IMR-90 (cell line): ENCODE data around the gene SH3RF2.

Experiments used
- BHLHE40 ChIP-seq: fragments of 150-350 bp; IDR thresholded peaks from 2 replicates; pipeline ENCODE4 v1.6.1; 2016; ENCODE audit warnings: mild to moderate bottlenecking, low read depth, low read length
- CEBPB ChIP-seq: IDR thresholded peaks from 2 replicates; pipeline ENCODE4 v1.6.1; 2012; ENCODE audit warnings: low read depth, low read length, improper control_type of control experiment
- CHD1 ChIP-seq: IDR thresholded peaks from 2 replicates; pipeline ENCODE4 v1.6.1; 2012; ENCODE audit warnings: low read depth, low read length, improper control_type of control experiment
- CTCF ChIP-seq: conservative IDR thresholded peaks from 2 replicates; pipeline ENCODE4 v1.5.1; 2012; ENCODE audit warnings: mild to moderate bottlenecking, low read depth, low read length, improper control_type of control experiment
- ELK1 ChIP-seq: fragments of 150-350 bp; IDR thresholded peaks from 2 replicates; pipeline ENCODE4 v1.6.1; 2016; ENCODE audit warnings: low read depth, mild to moderate bottlenecking, low read length, moderate library complexity, borderline replicate concordance
- FOS ChIP-seq: fragments of 150-350 bp; IDR thresholded peaks from 2 replicates; pipeline ENCODE4 v1.6.1; 2016; ENCODE audit warnings: low read depth, low read length
- MAFK ChIP-seq: IDR thresholded peaks from 2 replicates; pipeline ENCODE4 v1.6.1; 2012; ENCODE audit warnings: low read depth, low read length, improper control_type of control experiment
- MXI1 ChIP-seq: IDR thresholded peaks from 2 replicates; pipeline ENCODE4 v1.6.1; 2012; ENCODE audit warnings: low read depth, mild to moderate bottlenecking, low read length, moderate library complexity, borderline replicate concordance
- NFE2L2 ChIP-seq: fragments of 150-350 bp; IDR thresholded peaks from 2 replicates; pipeline ENCODE4 v1.6.1; 2016; ENCODE audit warnings: low read depth, mild to moderate bottlenecking, low read length
- POLR2A ChIP-seq: IDR thresholded peaks from 2 replicates; pipeline ENCODE4 v1.6.1; 2012; ENCODE audit warnings: mild to moderate bottlenecking, low read depth, low read length
- RAD21 ChIP-seq: IDR thresholded peaks from 2 replicates; pipeline ENCODE4 v1.6.1; 2012; ENCODE audit warnings: low read length, improper control_type of control experiment
- RCOR1 ChIP-seq: IDR thresholded peaks from 2 replicates; pipeline ENCODE4 v1.6.1; 2012; ENCODE audit warnings: mild to moderate bottlenecking, low read length, improper control_type of control experiment; ENCODE audit not compliant: insufficient replicate concordance
- RFX5 ChIP-seq: IDR thresholded peaks from 2 replicates; pipeline ENCODE4 v1.8.0; 2012; ENCODE audit warnings: low read depth, mild to moderate bottlenecking, low read length, moderate library complexity
- SMC3 ChIP-seq: fragments of 150-350 bp; IDR thresholded peaks from 2 replicates; pipeline ENCODE4 v1.6.1; 2016; ENCODE audit warnings: low read depth, mild to moderate bottlenecking, antibody characterized with exemption, low read length, moderate library complexity

- no peak for TF ChIP-seq RAD21
- TF ChIP-seq POLR2A: no peak
- TF ChIP-seq CTCF: no peak
- no peak for TF ChIP-seq FOS
- no peak for TF ChIP-seq MXI1
- no peak for TF ChIP-seq SMC3
- TF ChIP-seq BHLHE40: no peak
- TF ChIP-seq CEBPB: no peak
- TF ChIP-seq MAFK: no peak
- no peak for TF ChIP-seq RCOR1
- TF ChIP-seq ELK1: no peak
- no peak for TF ChIP-seq NFE2L2
- no peak for TF ChIP-seq RFX5
- TF ChIP-seq CHD1: no peak
Measured at GRCh38 chr5:146003852-146004251, 67.5 kb downstream of the SH3RF2 start.
